GM12878 (cell line): ENCODE results near the gene ETFBKMT.

Source experiments
- CBX5 ChIP-seq: sonication (generic); IDR thresholded peaks from 2 replicates; pipeline ENCODE4 v1.6.1; 2016; ENCODE audit warnings: low read depth, moderate library complexity, mild to moderate bottlenecking, inconsistent platforms
- FOS ChIP-seq: IDR thresholded peaks from 3 replicates; pipeline ENCODE4 v1.6.1; 2011; ENCODE audit warnings: borderline replicate concordance; ENCODE audit not compliant: insufficient read length; ENCODE audit errors: extremely low read depth
- POLR2AphosphoS5 ChIP-seq: IDR thresholded peaks from 2 replicates; pipeline ENCODE4 v1.6.1; 2011; ENCODE audit warnings: mild to moderate bottlenecking, low read length, inconsistent platforms
- TCF3 ChIP-seq: IDR thresholded peaks from 2 replicates; pipeline ENCODE4 v1.6.1; 2012; ENCODE audit warnings: low read depth, mild to moderate bottlenecking, low read length, borderline replicate concordance; ENCODE audit not compliant: insufficient read depth
- TF ChIP-seq, protein P1 (sequence below), 3 experiments: IDR thresholded peaks in 2 of 3; conservative IDR thresholded peaks in 1 of 3; 2 replicates each; pipeline ENCODE4 v1.5.1; 2011; ENCODE audit warnings: low read depth in 3 of 3, low read length in 3 of 3, mild to moderate bottlenecking in 3 of 3, control low read depth in 2 of 3, moderate library complexity in 2 of 3, inconsistent platforms in 1 of 3, mixed read lengths in 1 of 3; ENCODE audit not compliant: control insufficient read depth in 2 of 3, insufficient read depth in 1 of 3; ENCODE audit errors: extremely low read depth in 1 of 3

DNA sequence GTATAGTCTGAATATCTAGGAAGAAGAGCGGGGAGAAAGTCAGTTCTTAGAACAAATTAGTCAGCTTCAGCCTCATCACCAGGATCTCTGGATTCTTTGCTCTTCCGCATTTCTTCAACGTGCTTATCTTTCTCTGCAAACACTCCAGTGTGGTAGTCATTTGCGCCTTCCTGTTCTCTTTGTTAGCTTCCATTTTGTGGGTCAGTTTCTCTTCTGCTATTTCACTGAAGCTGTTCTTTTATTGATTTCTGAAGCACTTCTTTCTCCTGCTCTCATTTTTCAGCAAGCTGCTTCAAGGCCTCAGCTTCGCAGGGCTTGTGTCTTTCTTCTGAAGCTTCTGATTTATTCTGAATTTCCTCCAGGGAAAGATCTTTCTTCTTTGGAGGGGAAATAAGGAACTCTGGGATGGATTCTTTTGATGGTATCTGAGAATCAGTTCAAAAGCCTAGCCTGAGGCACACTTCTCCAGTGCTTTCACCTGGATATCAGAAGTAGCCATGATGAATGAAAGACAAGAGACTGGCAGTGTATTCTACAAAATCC lies 55.9 kb downstream of the ETFBKMT start:
- TF ChIP-seq, protein P1, sequence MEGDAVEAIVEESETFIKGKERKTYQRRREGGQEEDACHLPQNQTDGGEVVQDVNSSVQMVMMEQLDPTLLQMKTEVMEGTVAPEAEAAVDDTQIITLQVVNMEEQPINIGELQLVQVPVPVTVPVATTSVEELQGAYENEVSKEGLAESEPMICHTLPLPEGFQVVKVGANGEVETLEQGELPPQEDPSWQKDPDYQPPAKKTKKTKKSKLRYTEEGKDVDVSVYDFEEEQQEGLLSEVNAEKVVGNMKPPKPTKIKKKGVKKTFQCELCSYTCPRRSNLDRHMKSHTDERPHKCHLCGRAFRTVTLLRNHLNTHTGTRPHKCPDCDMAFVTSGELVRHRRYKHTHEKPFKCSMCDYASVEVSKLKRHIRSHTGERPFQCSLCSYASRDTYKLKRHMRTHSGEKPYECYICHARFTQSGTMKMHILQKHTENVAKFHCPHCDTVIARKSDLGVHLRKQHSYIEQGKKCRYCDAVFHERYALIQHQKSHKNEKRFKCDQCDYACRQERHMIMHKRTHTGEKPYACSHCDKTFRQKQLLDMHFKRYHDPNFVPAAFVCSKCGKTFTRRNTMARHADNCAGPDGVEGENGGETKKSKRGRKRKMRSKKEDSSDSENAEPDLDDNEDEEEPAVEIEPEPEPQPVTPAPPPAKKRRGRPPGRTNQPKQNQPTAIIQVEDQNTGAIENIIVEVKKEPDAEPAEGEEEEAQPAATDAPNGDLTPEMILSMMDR (IDR thresholded peaks at IDR 0.05 in 2 of 3, conservative IDR thresholded peaks at IDR 0.05 in 1 of 3; ENCODE audit: control insufficient read depth in 2 of 3, extremely low read depth in 1 of 3, insufficient read depth in 1 of 3, low read depth in 3 of 3, low read length in 3 of 3): no peak
- TF ChIP-seq CBX5 (peak; percentile 89; the same call in 1 of the 2 replicates), TCF3 (no peak), POLR2AphosphoS5 (peak; percentile 77), FOS (no peak)
